ENCODE measurements around the gene GADD45GIP1.

GADD45GIP1 gene

DNA sequence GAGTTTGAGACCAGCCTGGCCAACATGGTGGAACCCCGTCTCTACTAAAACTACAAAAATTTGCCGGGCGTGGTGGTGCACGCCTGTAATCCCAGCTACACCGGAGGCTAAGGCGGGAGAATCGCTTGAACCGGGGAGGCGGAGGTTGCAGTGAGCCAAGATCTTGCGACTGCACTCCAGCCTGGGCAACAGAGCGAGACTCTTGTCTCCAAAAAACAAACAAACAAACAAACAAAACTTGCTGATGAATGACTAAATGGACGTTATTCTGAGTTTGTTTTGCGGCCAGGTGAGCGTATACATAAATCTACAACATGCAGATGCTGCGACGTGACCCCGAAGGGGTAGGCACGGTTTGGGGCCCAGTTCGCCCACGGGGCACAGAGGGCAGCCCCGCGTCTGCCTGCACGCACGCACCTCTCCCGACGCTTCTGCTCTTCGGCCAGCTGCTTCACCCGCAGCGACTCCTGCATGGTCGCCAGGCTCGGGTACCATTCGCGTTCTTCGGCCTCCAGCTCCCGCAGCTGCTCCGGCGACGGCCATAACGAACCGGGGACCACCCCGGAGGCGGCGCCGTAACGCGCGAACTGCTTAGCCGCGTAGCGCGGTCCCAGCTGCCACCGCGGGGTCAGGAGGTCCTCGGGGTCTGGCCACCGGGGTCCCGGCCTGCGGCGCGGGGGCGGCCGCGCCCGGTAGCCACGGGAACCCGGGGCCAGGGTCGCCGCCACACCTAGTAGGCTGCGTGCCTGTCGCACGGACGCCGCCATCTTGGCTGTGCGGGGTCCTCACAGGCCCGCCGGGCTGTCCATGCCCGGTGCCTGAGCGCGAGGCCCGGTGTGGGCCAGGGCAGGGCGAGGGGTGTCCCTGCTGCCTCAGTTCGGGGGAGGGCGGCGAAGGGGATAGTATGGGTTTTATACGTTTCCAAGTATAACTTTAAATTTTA, at the start of gene GADD45GIP1:
TSS of gene GADD45GIP1 (minus strand) at position 778 of the 943 bp plus-strand sequence. CDS start at position 767, 11 bp downstream.
- in situ Hi-C loops (cut with MboI; ENCODE audit: low sequenced_read_pairs), result no loop called here

GRCh38 chr19:13005861-13006370, 48.9 kb upstream of the GADD45GIP1 start:
- in situ Hi-C loops (cut with MboI; ENCODE audit: low sequenced_read_pairs), result no loop called here

DNA sequence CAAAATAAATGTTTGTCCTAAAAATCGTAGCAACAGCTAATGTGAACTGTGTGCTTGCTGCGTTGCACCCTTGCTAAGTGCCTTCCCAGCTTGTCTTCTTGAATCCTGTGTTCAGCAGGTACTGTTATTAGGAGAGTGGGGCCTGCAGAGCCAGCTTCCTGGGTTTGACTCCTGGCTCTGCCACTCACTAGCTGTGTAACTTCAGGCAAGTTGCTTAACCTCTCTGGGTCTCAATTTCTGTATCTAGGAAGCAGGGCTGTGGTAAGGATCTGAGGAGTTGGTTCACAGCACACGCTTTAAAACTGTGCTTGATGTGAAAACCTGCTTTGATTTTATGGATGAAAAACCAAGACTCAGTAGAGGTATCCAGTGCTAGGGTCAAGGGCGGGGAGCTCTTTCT, 48.2 kb upstream of the GADD45GIP1 start:
- in situ Hi-C loops (cut with MboI; ENCODE audit: low sequenced_read_pairs), result no loop called here

- in situ Hi-C loops (cut with MboI; ENCODE audit: low sequenced_read_pairs), result no loop called here
These were observed 47.2 kb upstream of the GADD45GIP1 start for GRCh38 chr19:13004273-13004672.

DNA sequence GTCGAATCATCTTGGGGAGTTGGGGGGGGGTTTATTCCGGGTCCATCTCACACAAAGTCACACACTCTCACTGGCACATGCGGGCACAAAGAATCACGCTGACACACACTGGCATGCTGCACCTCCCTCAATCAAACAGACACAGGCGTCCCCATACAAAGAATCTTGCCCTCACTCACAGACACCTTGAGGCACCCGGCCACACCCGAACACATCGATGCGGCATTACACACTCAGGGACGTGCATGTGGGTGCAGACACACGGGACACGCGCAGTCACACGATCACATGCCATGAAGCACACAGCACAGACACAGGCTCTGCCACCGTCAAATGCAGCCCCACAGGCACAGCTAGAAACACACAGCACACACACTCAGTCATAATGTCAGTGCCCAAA, 46.1 kb upstream of the GADD45GIP1 start:
- in situ Hi-C loops (cut with MboI; ENCODE audit: low sequenced_read_pairs), result no loop called here

- in situ Hi-C loops (cut with MboI; ENCODE audit: low sequenced_read_pairs), result no loop called here
These were observed 45.3 kb upstream of the GADD45GIP1 start for GRCh38 chr19:13002166-13002898.

- in situ Hi-C loops (cut with MboI; ENCODE audit: low sequenced_read_pairs), result no loop called here
These were observed 44.6 kb upstream of the GADD45GIP1 start for GRCh38 chr19:13001502-13002165.

DNA sequence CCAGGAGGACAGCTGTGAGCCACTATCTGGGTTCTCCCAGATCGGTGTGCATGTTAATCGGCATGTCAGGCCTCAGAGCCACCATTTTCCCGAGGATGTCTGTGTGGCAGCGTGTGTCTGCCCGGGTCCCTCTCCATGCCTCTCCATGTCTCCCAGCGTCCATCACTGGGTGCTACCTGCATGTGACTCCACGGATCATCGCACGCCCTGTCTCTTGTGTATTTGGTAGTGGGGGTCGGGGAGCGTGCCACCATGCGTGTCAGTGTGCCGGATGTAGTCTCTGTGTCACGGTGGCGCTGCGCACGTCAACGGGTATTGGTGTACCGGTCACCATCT, 44.1 kb upstream of the GADD45GIP1 start:
- in situ Hi-C loops (cut with MboI; ENCODE audit: low sequenced_read_pairs), result no loop called here

GRCh38 chr19:12997967-12998940, 41.2 kb upstream of the GADD45GIP1 start:
- in situ Hi-C loops (cut with MboI; ENCODE audit: low sequenced_read_pairs), result loop anchor here (25.0 kb wide), 1 partner anchor 589 kb away; no protein-coding TSS in a partner anchor

DNA sequence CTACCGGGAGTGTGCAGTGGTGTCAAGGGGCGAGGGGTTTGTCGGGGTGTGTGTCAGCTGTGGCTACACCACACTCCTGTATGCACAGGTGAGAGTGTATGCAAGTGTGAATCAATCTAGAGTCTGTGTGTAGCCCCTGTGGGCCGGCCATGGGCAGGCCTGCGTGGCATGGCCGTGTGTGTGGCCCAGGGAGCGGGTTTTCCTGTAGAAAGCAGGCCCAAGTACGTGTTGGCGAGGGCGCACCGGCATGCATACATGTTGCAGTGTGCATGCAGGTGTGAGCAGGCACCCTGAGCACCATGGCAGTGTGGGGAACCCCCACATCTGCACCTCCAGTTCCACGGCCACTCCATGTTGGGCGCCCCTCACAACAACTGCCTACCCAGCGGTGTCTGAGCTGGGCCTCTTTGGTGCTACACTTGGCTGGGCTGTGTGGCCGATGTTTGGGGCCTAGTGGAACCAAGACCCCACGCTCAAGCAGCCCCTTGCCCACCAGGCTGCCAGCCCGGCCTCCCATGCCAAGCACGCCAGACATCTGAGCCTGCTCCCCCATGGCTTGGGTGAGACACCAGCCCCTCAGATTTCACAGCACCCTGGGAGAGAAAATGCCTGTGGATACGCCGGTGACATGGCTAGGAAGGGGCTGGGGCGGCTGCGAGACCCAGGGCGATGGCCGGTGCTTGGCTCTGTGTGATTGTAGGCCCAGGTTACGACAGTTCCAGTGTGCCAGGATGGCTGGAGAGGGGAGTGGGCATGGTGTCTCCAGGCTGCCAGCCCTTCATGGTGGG, 40.4 kb upstream of the GADD45GIP1 start:
- in situ Hi-C loops (cut with MboI; ENCODE audit: low sequenced_read_pairs), result loop anchor here (25.0 kb wide), 1 partner anchor 590 kb away; no protein-coding TSS in a partner anchor

- in situ Hi-C loops (cut with MboI; ENCODE audit: low sequenced_read_pairs), result loop anchor here (25.0 kb wide), 1 partner anchor 591 kb away; no protein-coding TSS in a partner anchor
These were observed 39.5 kb upstream of the GADD45GIP1 start for GRCh38 chr19:12996406-12997094.

DNA sequence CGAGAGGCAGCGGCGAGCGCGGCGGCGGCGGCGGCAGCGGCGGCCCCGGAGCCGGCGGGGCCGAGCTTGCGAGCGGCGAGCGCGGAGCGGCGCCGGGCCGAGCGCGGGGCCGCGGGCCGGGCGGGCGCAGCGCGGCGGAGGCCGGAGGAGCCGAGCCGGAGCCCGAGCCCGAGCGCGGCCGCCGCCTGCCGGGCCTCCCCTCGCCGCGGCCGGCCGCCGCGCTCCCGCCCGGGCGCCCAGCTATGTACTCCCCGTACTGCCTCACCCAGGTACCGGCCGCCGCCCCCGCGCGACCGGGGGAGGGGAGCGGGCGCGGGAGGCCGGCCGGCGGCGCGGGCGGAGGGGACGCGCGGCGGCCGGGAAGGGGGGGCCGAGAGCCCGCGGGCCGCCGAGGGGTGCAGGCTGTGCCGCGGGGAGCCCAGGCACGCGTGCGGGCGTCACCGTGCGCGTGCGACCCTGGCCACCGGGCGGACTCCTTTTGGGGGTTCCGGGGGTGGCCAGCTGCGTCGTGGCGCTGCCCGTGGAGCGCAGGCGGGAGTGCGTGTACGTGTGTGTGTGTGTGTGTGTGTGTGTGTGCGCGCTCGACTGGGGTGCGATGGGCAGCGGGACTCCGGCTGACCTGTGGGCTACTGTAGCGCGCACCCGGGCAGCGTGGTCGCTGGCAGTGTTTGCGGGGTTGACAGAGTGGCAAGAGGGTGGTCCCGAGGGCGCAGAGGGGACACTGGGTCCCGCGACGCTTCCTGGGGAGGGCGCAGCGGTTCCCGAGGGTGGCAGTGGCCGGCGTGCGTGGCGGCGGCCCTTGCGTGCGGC, 38.8 kb upstream of the GADD45GIP1 start:
- in situ Hi-C loops (cut with MboI; ENCODE audit: low sequenced_read_pairs), result loop anchor here (25.0 kb wide), 1 partner anchor 592 kb away; no protein-coding TSS in a partner anchor

GRCh38 chr19:12994701-12995595, 37.9 kb upstream of the GADD45GIP1 start, which contains the start of gene NFIX:
Gene NFIX (plus strand): TSS chr19:12995475. CDS start chr19:12995838, 363 bp downstream.
- in situ Hi-C loops (cut with MboI; ENCODE audit: low sequenced_read_pairs), result loop anchor here (25.0 kb wide), 1 partner anchor 592 kb away; no protein-coding TSS in a partner anchor

DNA sequence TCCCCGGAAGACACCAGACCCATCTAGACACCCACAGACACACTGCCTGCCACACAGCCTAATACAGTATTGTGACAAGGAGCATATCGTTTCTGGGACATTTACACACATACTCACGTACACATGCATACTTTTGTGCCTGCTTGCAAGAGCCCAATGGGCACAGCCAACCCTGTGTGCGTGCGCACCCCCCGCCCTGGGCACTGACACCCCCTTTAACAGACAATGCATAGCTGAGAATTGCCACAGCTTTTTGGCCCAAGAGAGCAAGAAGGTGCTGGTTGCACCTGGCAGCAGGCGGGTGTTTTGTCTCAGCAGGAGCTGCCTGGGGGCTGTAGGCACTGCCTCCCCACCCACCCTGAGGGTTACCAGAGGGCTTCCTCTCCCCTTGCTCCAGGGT, 36.5 kb upstream of the GADD45GIP1 start:
- in situ Hi-C loops (cut with MboI; ENCODE audit: low sequenced_read_pairs), result loop anchor here (25.0 kb wide), 1 partner anchor 594 kb away; no protein-coding TSS in a partner anchor

DNA sequence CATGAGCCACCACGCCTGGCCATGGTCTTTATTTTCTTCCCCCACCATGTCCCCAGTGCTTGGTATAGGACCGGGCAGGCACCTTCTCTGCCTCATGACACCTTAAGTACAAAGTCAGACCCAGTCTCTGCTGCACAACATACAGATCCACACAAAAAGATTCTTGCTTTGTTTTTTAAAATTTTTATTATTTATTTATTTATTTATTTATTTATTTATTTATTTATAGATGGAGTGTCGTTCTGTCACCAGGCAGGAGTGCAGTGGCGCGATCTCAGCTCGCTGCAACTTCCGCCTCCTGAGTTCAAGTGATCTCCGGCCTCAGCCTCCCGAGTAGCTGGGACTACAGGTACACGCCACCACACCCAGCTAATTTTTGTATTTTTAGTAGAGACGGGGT, 35.7 kb upstream of the GADD45GIP1 start:
- in situ Hi-C loops (cut with MboI; ENCODE audit: low sequenced_read_pairs), result loop anchor here (25.0 kb wide), 1 partner anchor 595 kb away; no protein-coding TSS in a partner anchor

DNA sequence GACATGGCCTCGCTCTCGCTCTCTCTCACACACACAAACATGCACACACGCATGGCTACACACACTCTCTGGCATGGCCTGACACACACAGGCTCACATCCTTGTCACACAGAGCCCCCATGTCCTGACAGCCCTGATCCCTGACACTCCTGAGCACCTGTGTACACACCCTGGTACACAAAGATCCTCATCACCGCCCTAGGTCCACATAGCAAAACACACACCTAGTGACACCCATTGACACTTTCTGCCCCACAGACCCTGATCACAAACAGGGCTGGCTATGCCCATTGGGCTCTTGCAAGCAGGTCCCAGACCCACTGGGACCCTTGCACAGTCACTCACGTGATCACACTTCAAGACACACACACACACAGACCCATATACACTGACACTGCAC, 34.3 kb upstream of the GADD45GIP1 start:
- in situ Hi-C loops (cut with MboI; ENCODE audit: low sequenced_read_pairs), result loop anchor here (25.0 kb wide), 1 partner anchor 596 kb away; no protein-coding TSS in a partner anchor

Data from HL-60/S4 treated with phorbol 12-myristate 13-acetate at 8.2 ng/mL for 4 days and 3 days (cell line).